GM18951 (cell line): ENCODE results near the gene MARK4.

Experiments
- POLR2A ChIP-seq: IDR thresholded peaks from 4 replicates; pipeline ENCODE4 v1.6.1; 2011; ENCODE audit warnings: mild to moderate bottlenecking; ENCODE audit not compliant: insufficient read length, insufficient read depth; ENCODE audit errors: extremely low read depth
- in situ Hi-C: fragments of 300-500 bp; cut with MboI; formaldehyde crosslinking; loops from one replicate; pipeline ENCODE4 v1.12.0; 2022; ENCODE audit warnings: low sequenced_read_pairs, mixed read lengths, inconsistent platforms; ENCODE audit not compliant: unreplicated experiment

Gene MARK4

DNA sequence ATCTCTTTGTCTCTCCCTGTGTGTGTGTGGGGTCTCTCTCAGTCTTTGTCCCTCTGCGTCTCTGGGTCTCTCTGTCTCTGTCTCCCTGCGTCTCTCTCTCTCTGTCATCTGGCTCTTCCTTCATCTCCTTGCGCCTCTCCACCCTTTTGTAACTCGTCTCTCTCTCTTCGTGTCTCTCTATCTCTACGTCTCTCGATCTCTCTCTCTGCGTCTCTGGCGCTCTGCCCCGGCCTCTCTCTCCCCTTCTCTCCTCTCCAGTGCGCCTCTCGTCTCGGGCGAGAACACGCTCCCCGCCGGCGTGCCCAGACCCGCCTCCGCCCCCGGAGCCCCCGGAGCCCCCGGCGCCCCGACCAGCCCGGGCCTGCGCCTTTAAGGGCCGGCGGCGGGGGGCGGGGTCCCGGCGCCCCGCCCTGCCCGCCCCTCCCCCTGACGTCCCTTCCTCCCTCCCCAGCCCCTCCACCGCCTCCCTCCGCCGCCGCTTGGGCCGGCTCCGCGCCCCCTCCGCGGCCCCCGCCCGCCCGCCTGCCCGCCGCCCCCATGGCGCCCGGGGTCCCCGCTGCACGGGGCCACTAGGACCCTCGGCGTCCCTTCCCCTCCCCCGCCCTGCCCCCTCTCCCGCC, at the start of gene MARK4:
MARK4 (plus strand) TSS at position 440 of the 620 bp plus-strand sequence. CDS start 318 bp downstream, outside the sequence.
- peak; percentile 47 for TF ChIP-seq POLR2A
- in situ Hi-C loops = no loop called here

DNA sequence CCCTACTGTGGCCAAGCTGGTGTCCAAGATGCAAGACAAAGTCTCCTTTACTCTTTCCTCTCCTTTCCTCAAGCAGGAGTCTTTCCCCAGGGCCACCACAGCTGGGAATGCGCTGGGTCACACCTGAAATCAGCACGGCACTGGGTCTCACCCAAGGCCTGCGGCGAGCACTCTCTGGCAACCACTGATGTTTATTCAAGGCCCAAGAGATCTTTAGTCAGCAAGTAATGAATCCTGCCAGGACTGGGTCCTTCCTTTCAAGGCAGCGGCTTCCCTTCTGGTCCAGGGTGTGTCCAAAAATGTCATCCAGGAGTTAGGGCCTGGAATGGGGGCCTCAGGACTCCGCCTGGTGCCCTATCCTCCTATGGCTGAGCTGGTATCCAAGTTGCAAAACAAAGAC, 48.4 kb upstream of the MARK4 start:
- no peak for TF ChIP-seq POLR2A
- in situ Hi-C loops = no loop called here

- in situ Hi-C loops = no loop called here
- TF ChIP-seq POLR2A = no peak
These were observed 45.3 kb upstream of the MARK4 start for GRCh38 chr19:45205810-45206209.

DNA sequence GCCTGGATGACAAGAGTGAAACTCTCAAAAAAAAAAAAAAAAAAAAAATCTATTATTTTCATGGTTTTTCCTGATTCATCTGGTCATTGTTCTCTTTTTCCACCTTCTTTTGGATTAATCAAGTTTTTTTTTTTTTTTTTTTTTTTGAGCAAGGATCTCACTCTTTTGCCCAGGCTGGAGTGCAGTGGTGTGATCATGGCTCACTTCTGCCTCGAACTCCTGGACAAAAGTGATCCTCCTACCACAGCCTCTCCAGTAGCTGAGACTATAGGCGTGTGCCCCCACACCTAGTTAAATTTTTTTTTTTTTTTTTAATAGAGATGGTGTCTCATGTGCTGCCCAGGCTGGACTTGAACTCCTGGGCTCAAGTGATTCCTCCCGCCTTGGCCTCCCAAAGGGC, 44.7 kb upstream of the MARK4 start:
- no peak for TF ChIP-seq POLR2A
- in situ Hi-C loops = no loop called here

DNA sequence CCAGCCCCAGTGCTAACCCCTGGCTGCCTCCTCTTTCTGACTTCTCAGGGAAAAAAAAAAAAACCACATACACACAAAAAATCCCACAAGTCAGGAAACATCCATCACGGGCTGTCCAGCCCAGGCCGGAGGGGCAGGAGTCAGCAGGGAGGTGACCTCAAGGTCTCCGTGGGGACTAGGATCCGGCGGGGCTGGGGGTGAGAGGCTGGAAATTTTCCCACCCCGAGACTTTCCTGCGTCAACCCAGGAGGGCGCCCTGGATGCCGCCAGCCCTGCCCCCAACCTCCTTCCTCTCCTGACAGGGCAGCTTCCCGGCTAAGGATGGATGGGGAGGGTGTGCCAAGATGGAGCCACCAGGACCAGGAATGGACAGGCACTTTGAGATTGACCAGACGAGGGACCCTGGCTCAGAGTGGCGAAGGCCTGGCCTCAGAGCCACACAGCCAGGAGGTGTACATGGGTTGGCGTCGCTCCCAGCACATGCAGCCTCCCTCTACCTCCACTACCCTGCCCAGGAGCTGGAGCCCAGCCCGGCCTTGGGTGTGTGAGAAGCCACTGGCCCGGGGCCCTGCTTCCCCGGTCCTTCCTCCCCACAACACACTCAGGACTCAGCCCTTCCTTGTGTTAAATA, 39.2 kb upstream of the MARK4 start:
- in situ Hi-C loops = no loop called here
- no peak for TF ChIP-seq POLR2A

DNA sequence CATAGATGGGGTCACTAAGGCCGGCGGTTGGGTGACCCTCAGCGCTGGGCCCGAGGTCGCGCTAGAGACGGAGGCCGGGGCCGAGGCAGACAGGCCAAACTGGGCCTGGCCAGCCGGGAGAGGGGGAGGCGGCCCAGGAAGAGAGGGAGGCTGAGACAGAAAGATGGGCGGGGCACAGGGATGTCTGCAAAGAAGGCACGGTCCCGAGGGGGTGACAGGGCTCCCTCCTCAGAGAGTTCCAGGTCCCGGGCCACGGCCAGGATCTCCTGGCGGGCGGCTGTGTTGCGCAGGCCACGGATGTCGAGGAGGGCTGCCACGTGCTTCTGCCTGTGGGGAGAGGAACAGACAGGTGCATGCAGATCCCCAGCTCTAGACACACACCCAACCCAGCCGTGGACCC, 38.0 kb upstream of the MARK4 start:
- TF ChIP-seq POLR2A = no peak

GRCh38 chr19:45215391-45216191, 35.5 kb upstream of the MARK4 start:
- in situ Hi-C loops = no loop called here
- no peak for TF ChIP-seq POLR2A

More for the DNA sequence above, 38.0 kb upstream of the MARK4 start:
- in situ Hi-C loops = no loop called here

DNA sequence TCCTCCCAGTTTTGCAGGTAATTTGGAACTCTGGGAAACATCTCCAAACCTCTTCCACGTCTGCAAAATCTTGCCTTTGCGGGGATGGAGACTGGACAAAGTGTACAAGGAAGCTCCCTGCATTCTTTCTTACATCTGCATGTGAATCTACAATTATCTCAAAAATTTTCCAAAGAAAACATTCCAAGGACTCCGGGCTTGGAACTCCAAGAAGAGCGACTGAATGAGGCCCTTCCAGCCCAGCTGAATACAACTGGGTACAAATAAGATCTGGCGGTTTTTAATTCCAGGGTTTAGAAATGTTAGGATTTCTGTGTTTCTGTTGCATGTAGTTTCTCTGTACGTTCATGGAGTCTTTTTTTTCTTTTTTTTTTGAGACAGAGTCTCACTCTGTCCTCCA, 34.4 kb upstream of the MARK4 start:
- in situ Hi-C loops = no loop called here
- no peak for TF ChIP-seq POLR2A

GRCh38 chr19:45217193-45217956, 33.7 kb upstream of the MARK4 start:
- in situ Hi-C loops = no loop called here

GRCh38 chr19:45217957-45218334, 33.1 kb upstream of the MARK4 start:
- in situ Hi-C loops = no loop called here
- TF ChIP-seq POLR2A = no peak

More at GRCh38 chr19:45217193-45217956, 33.7 kb upstream of the MARK4 start:
- TF ChIP-seq POLR2A = no peak

DNA sequence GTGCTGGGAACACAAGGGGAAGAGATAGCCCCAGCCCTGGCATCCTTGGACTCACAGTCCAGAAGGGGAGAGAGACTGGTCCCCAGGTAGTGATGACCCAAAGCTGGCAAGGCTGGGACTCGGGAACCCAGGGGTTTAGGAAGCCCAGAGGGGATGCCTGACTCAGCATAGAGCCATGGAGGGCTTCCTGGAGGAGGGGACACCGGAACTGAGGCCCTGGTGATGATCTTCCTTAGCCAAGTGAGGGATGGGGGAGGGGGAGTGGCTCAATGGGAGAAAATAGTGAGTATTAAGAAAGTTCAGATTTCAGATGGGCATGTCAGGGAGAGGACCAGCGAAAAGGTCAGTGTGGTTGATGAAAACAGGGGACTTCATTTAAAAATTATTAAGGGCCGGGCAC, 32.6 kb upstream of the MARK4 start:
- no peak for TF ChIP-seq POLR2A
- in situ Hi-C loops = no loop called here

DNA sequence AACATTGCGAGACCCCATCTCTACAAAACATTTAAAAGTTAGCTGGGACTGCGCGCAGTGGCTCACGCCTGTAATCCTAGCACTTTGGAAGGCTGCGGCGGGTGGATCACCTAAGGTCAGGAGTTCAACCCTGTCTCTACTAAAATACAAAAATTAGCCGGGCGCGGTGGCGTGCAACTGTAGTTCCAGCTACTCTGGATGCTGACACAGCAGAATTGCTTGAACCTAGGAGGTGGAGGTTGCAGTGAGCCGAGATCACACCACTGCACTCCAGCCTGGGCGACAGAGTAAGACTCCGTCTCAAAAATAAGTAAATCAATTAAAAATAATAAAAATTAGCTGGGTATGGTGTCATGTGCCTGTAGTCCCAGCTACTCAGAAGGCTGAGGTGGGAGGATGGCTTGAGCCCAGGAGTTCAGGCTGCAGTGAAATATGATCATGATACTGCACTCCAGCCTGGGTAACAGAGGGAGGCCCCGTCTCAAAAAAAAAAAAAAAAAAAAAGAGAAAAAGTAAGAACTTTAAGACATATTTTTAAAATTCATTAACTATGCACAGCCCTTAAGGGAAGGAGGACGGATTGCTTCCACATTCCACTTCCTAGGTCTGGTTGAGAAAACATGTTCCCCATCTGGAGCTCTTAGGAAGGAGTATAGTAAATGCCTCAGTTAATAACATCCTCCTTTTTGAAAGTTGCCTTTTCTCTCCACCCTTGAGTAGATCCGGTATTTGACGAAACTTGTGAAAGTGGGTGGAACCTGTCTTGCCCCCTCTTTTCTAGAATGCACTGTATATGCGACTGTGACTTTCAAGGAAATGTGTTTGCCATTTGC, 31.9 kb upstream of the MARK4 start:
- TF ChIP-seq POLR2A = no peak
- in situ Hi-C loops = no loop called here
